GM18505 (cell line): ENCODE results near the gene SH3PXD2A.
"Not testable (repeated sequence)": the region's sequence is repeated elsewhere in the genome, so short reads cannot be mapped to it uniquely, and the experiment has no call there.

Experiments used
- ATAC-seq: cut with Tn5 transposase; IDR thresholded peaks from one replicate; pipeline ENCODE4 v1.9.1; 2021; ENCODE audit not compliant: unreplicated experiment
- POLR2A ChIP-seq: IDR thresholded peaks from 4 replicates; pipeline ENCODE4 v1.6.1; 2011; ENCODE audit warnings: borderline replicate concordance; ENCODE audit not compliant: insufficient read depth, insufficient read length; ENCODE audit errors: extremely low read depth

Gene SH3PXD2A

DNA sequence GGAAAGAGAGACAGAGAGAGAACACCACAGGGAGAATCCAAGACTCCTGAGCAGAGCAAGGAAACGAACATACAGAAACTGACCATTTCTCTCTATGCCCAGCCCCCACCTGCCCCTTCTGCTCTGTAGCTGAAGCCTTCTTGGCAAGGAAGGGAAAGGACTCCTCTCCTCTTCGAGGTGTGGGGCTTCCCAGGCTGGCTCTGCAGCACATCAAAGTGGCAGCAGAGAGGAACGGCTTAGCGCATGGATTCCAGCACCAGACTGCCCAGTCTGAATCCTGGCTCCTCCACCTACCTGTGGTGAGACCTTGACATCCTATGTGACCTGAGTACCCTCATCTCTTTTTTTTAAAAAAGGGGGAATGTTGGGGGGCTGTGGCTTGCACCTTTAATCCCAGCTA, 69.4 kb downstream of the SH3PXD2A start:
- ATAC-seq: no peak
- TF ChIP-seq POLR2A: no peak

GRCh38 chr10:103784723-103785418, 70.5 kb downstream of the SH3PXD2A start:
- ATAC-seq: no peak
- no peak for TF ChIP-seq POLR2A

- TF ChIP-seq POLR2A: no peak
- ATAC-seq: no peak
Measured at GRCh38 chr10:103784089-103784488, 71.3 kb downstream of the SH3PXD2A start.

GRCh38 chr10:103783681-103784080, 71.7 kb downstream of the SH3PXD2A start:
- ATAC-seq: no peak
- no peak for TF ChIP-seq POLR2A

- no peak for ATAC-seq
- no peak for TF ChIP-seq POLR2A
Measured at GRCh38 chr10:103781329-103782061, 73.9 kb downstream of the SH3PXD2A start.

DNA sequence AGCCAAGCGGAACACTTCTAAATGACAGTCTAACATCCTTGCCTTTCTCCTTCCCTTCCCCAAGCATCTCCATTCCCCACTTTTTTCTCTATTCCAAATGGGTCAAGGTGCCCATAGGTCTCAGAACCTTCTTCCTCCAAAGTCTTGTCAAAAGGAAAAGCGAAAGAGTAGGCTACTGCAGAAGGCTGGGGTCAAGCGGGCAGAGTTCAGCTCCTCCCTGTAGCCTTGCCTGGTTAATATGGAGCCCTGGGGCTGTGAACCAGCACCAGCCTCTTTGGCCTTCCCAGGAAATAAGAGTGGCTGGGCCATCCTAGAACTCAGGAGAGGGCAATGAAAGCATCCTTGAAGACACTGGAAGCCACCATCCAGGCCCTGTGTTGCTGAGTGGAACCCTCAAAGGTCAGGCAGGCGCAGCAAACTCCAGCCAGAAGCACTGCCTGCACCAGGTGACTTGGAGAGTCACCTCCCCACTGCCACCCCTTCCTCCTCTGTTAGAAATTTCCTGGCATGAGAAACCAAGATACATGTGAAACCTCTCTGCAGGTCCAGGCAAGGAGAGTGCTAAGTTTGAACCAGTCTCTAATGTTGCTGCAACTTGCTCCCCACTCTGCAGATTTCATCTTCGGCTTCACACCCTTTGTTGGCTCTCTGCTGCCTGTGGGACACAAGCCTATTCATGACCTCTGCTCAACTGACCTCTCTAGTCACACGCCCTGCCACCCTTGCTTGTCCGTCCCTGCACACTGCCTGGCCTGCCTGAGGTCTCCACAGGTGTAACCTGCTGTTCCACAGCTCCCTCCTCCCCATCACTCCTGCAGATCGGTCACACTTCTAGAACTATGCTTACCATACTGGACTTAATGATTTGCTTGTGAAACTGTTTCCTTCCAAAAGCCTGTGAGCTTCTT, 74.9 kb downstream of the SH3PXD2A start:
- no peak for ATAC-seq
- TF ChIP-seq POLR2A: no peak

- TF ChIP-seq POLR2A: no peak
- ATAC-seq: no peak
Measured at GRCh38 chr10:103778358-103779139, 76.8 kb downstream of the SH3PXD2A start.

DNA sequence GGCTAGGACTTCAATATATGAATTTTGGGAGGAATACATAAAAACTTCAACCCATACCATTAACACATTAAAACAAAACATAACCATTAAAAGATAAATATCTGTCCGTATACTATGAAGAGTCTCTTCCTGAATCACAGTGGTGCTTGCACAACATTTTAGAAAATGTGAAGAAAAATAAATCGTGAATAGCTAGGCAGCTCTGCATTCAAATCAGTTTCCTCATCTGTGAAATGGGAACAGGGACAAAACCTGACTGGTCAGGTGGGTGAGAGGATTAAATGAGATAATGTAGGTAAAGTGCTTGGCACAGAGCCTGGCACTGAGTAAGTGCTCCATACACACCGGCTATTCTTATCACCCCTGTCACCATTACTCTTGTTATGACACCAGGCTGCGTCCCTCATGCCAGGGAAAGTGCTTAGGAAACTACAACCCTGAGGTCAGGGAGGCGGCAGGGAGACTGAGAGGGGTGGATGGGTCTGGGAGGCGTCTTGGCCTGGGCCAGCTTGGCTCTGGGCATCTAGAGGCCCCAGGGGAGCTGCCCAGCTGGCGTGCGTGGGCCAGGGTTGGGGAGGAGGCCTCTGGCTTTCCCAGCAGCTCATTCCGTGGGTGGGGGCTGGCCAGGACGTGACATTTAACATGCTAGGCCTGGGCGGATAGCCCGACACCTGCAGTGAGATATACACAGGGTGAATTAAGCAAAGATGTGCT, 78.3 kb downstream of the SH3PXD2A start:
- no peak for ATAC-seq
- no peak for TF ChIP-seq POLR2A

GRCh38 chr10:103775776-103776175, 79.6 kb downstream of the SH3PXD2A start:
- no peak for ATAC-seq
- TF ChIP-seq POLR2A: no peak

DNA sequence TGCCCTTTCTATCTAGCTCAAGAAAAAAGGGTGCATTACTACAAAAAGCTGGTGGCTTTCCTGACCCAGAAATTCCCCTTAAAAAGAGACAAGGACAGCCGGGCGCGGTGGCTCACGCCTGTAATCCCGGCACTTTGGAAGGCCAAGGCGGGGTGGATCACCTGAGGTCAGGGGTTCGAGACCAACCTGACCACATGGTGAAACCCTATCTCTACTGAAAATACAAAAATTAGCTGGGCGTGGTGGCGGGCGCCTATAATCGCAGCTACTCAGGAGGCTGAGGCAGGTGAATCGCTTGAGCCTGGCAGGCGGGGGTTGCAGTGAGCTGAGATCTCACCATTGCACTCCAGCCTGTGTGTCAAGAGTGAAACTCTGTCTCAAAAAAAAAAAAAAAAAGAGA, 82.5 kb downstream of the SH3PXD2A start:
- ATAC-seq: not testable (repeated sequence)

- peak; percentile 33 for TF ChIP-seq POLR2A
- ATAC-seq: peak; percentile 70
Measured at GRCh38 chr10:103772096-103772845, 83.1 kb downstream of the SH3PXD2A start.

GRCh38 chr10:103770139-103770538, 85.2 kb downstream of the SH3PXD2A start:
- TF ChIP-seq POLR2A: no peak
- no peak for ATAC-seq

DNA sequence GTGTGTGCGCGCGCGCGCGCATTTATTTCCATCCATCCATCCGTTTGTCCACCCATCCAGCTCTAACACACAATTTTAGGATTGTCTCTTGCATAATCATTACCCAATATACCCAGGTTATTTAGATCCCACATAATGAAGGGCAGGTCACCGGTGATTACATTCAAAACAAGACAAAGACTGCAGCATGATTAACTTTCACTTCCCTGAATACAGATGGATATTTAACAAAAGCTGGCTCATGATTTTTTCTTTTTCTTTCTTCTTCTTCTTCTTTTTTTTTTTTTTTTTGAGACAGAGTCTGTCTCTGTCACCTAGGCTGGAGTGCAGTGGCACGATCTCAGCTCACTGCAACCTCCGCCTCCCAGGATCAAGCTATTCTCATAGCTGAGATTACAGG, 86.2 kb downstream of the SH3PXD2A start:
- TF ChIP-seq POLR2A: no peak
- ATAC-seq: no peak
